Measurements from ENCODE around the gene BCL2. TPM values are rescaled to one million over a fixed set of nuclear protein-coding genes. Genes with fewer than 3 reads are reported as not detected.
A peak's percentile ranks its signal among the peaks of the same experiment; 100 is the strongest.

Gene BCL2
- total RNA-seq, 1 donor from 2014 or later, result 4.9 TPM

DNA sequence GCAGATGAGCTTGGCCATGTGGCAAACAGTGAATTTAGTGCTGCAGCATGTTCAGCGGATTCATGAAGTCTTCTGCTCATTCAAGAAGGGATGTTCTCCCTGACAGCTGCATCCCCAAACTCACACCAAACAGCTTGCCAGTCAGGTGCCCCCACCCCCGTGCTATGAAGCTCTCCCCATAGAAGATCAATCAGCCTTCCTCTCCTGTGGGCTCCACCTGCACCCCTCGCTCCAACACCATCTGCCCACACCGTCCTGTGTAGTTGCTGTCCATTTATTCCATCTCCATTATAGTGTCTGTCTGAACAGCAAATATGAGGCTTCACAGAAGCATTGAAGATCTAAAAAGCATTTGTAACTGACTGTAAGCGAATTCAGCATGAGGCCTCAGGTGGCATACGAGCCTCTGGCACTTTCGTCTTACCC lies 218.9 kb downstream of the BCL2 start:
- peaks cover 7% of the 10 kb centered on the region for H3K36me3 Mint-ChIP-seq
- no peaks in the 10 kb centered on the region for H3K79me2 ChIP-seq (ENCODE audit: low read depth)
- peaks cover 16% of the 10 kb centered on the region for H3K9me3 Mint-ChIP-seq
- H3F3A ChIP-seq (ENCODE audit: low read depth), result no peaks in the 10 kb centered on the region
- no peaks in the 10 kb centered on the region for H3K4me1 ChIP-seq
- no peak overlapping the region for H3K4me3 Mint-ChIP-seq
- no peak overlapping the region for H3K27ac ChIP-seq
- TF ChIP-seq EZH2phosphoT487 (IDR thresholded peaks at IDR 0.05), result no peak
- TF ChIP-seq EZH2 (IDR thresholded peaks at IDR 0.05), result no peak
- no peaks in the 10 kb centered on the region for H3K36me3 ChIP-seq
- H3K4me2 ChIP-seq, result no peak overlapping the region
- no peak for DNase-seq (ENCODE audit: low spot score)
- no peaks in the 10 kb centered on the region for H3K9me3 ChIP-seq (ENCODE audit: low read depth)
- no peaks in the 10 kb centered on the region for H4K20me1 ChIP-seq (ENCODE audit: low read depth)
- H3K4me1 Mint-ChIP-seq, result peaks cover 6% of the 10 kb centered on the region
- no peaks in the 10 kb centered on the region for H3K27me3 ChIP-seq
- H2AFZ ChIP-seq (replicated peaks), result no peak overlapping the region
- H3K9ac ChIP-seq, result no peak overlapping the region
- peaks cover 12% of the 10 kb centered on the region for H3K27me3 Mint-ChIP-seq (ENCODE audit: insufficient read depth, low read depth)
- peak overlapping the region; percentile 13 for H3K27ac Mint-ChIP-seq
- no peak overlapping the region for H3K4me3 ChIP-seq

DNA sequence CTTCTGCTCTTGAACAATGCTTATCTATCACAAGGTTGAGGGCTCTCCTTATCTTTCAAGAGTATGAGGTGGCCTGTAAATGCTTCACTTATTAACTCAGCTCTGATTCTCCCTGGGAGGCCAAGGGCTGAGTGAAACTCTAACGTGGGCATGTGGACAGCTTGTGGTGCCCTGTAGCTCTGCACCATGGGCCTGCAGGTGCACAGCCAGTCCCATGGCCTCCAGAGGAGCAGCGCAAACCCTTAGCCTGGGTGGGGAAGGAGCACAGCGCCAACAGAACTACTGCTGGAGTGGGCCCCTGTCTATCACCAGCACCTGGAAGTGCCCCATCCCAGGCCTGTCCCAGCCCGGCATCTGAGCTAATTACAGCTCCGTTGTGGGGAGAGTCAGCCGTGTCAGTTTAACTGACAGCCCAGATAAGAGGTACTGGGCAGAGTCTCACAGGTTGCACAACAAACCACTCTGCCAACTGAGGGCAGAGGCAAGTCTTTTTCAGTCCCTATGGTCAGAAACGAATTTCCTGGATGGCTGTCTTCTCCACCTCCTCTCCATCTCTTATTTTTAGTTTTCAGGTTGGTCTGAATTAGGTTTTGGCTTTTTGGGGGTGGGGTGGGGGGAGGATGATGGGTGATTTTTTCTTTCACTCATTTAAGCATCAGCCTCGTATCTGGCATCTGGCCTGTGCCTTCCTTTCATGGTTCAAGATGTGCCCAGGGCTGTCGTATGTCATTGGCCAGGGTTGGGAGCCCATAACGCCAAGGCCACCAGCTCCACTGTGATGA lies 219.5 kb downstream of the BCL2 start:
- Histone ChIP-seq H3K4me3 (no peak overlapping the region), H3K27ac (no peak overlapping the region), H2AFZ (replicated peaks) (no peak overlapping the region), H3K4me2 (no peak overlapping the region), H3K4me1 (no peaks in the 10 kb centered on the region), H3K27me3 (no peaks in the 10 kb centered on the region), H3K36me3 (no peaks in the 10 kb centered on the region), H3F3A (ENCODE audit: low read depth) (no peaks in the 10 kb centered on the region), H3K79me2 (ENCODE audit: low read depth) (no peaks in the 10 kb centered on the region), H3K9me3 (ENCODE audit: low read depth) (no peaks in the 10 kb centered on the region), H3K9ac (no peak overlapping the region), H4K20me1 (ENCODE audit: low read depth) (no peaks in the 10 kb centered on the region)
- H3K36me3 Mint-ChIP-seq, result peaks cover 7% of the 10 kb centered on the region
- H3K9me3 Mint-ChIP-seq, result peaks cover 13% of the 10 kb centered on the region
- H3K4me3 Mint-ChIP-seq, result no peak overlapping the region
- H3K4me1 Mint-ChIP-seq, result peaks cover 6% of the 10 kb centered on the region
- TF ChIP-seq, protein P1, sequence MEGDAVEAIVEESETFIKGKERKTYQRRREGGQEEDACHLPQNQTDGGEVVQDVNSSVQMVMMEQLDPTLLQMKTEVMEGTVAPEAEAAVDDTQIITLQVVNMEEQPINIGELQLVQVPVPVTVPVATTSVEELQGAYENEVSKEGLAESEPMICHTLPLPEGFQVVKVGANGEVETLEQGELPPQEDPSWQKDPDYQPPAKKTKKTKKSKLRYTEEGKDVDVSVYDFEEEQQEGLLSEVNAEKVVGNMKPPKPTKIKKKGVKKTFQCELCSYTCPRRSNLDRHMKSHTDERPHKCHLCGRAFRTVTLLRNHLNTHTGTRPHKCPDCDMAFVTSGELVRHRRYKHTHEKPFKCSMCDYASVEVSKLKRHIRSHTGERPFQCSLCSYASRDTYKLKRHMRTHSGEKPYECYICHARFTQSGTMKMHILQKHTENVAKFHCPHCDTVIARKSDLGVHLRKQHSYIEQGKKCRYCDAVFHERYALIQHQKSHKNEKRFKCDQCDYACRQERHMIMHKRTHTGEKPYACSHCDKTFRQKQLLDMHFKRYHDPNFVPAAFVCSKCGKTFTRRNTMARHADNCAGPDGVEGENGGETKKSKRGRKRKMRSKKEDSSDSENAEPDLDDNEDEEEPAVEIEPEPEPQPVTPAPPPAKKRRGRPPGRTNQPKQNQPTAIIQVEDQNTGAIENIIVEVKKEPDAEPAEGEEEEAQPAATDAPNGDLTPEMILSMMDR (IDR thresholded peaks at IDR 0.05), result no peak
- TF ChIP-seq EZH2phosphoT487 (IDR thresholded peaks at IDR 0.05) (no peak), EZH2 (IDR thresholded peaks at IDR 0.05) (no peak)
- H3K27me3 Mint-ChIP-seq (ENCODE audit: insufficient read depth, low read depth), result peaks cover 12% of the 10 kb centered on the region
- H3K27ac Mint-ChIP-seq, result no peak overlapping the region
- no peak for DNase-seq (ENCODE audit: low spot score)

DNA sequence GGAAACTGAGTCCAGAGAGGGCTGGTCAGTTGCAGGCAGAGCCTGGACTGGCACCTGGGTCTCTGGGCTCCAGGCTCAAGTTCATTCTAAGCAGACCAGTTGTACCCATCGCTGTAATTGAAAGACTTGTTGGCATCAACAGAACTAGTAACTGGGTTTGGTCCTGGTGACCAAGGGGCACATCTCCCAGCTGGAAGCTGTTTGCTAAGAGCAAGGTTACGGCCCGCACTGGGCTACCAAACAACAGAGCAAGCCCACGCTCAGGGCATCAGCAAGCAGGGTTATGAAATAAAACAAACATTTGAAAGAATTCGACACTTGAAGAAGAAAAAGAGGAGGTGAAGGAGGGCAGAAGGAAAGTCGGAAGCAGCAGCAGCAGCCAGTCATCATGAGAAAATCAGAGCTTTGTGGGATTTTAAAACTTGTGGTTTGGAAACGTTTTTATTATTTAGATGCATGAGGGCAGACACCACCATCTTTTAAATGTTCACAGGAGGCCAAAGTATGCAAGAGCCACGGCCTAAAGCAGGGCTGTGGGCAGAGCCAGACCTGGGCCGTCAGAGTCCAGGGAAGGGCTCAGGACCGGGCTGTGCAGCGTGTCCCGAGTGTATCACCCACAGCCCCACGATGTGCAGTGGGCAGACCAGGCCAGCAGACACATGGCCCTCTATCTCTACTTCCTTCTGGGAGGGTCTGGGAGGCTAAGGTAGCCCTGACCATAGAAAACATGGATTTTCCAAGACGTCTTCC lies 220.3 kb downstream of the BCL2 start:
- Histone ChIP-seq H3K9me3 (ENCODE audit: low read depth) (no peaks in the 10 kb centered on the region), H3K27ac (no peak overlapping the region)

More for the DNA sequence above, 220.3 kb downstream of the BCL2 start:
- Mint-ChIP-seq H3K9me3 (peaks cover 9% of the 10 kb centered on the region), H3K27me3 (ENCODE audit: insufficient read depth, low read depth) (peaks cover 10% of the 10 kb centered on the region), H3K27ac (peak overlapping the region; percentile 0), H3K4me1 (peaks cover 6% of the 10 kb centered on the region), H3K4me3 (no peak overlapping the region), H3K36me3 (peaks cover 7% of the 10 kb centered on the region)
- Histone ChIP-seq H3K4me2 (no peak overlapping the region), H3K27me3 (no peaks in the 10 kb centered on the region), H3K36me3 (no peaks in the 10 kb centered on the region), H3F3A (ENCODE audit: low read depth) (no peaks in the 10 kb centered on the region), H4K20me1 (ENCODE audit: low read depth) (no peaks in the 10 kb centered on the region), H3K4me1 (no peaks in the 10 kb centered on the region), H3K9ac (no peak overlapping the region), H3K79me2 (ENCODE audit: low read depth) (no peaks in the 10 kb centered on the region), H2AFZ (replicated peaks) (no peak overlapping the region), H3K4me3 (no peak overlapping the region)
- no peak for DNase-seq (ENCODE audit: low spot score)
- TF ChIP-seq, protein P1 (IDR thresholded peaks at IDR 0.05), result no peak
- TF ChIP-seq EZH2phosphoT487 (IDR thresholded peaks at IDR 0.05) (no peak), EZH2 (IDR thresholded peaks at IDR 0.05) (no peak)
